OCI-LY1 (cell line): ENCODE measurements around the gene PSD4.

Experiments used
- H2AFZ ChIP-seq: fragments of 200-600 bp; sonication (generic), shearing (Covaris generic); 2 replicates; pipeline ENCODE4 v1.6.0; 2014; ENCODE audit warnings: antibody characterized with exemption, mild to moderate bottlenecking, low read length
- H3F3A ChIP-seq: fragments of 200-600 bp; sonication (generic), shearing (Covaris generic); 2 replicates; pipeline ENCODE4 v1.6.0; 2014; ENCODE audit warnings: mild to moderate bottlenecking, antibody characterized with exemption, low read length, moderate library complexity; ENCODE audit not compliant: insufficient read depth
- H3K27ac ChIP-seq: fragments of 200-600 bp; sonication (generic); 2 replicates; pipeline ENCODE4 v1.5.1; 2014; ENCODE audit warnings: low read length, mixed run types, mild to moderate bottlenecking, low read depth; ENCODE audit not compliant: poor library complexity, severe bottlenecking
- H3K27me3 ChIP-seq: fragments of 200-600 bp; sonication (generic); 2 replicates; pipeline ENCODE4 v1.6.0; 2014; ENCODE audit warnings: antibody characterized with exemption, mild to moderate bottlenecking, low read length, moderate library complexity; ENCODE audit not compliant: insufficient read depth
- H3K36me3 ChIP-seq: fragments of 200-600 bp; sonication (generic); 2 replicates; pipeline ENCODE4 v1.6.1; 2014; ENCODE audit warnings: mild to moderate bottlenecking, antibody characterized with exemption, low read length, moderate library complexity, mixed read lengths; ENCODE audit not compliant: insufficient read depth
- H3K4me1 ChIP-seq: fragments of 200-600 bp; sonication (generic); 2 replicates; pipeline ENCODE4 v1.5.1; 2014; ENCODE audit warnings: mild to moderate bottlenecking, low read length, moderate library complexity; ENCODE audit not compliant: insufficient read depth, severe bottlenecking
- H3K4me2 ChIP-seq: fragments of 200-600 bp; sonication (generic), shearing (Covaris generic); 2 replicates; pipeline ENCODE4 v1.6.1; 2014; ENCODE audit warnings: low read length
- H3K4me3 ChIP-seq: fragments of 200-600 bp; sonication (generic); 2 replicates; pipeline ENCODE4 v1.5.1; 2014; ENCODE audit warnings: low read length, low read depth, mild to moderate bottlenecking, mixed read lengths; ENCODE audit not compliant: poor library complexity, severe bottlenecking
- H3K79me2 ChIP-seq: fragments of 200-600 bp; shearing (Covaris generic); 2 replicates; pipeline ENCODE4 v1.6.1; 2016; ENCODE audit warnings: mixed run types, low read length, mixed read lengths; ENCODE audit not compliant: insufficient read depth
- H3K9ac ChIP-seq: fragments of 200-600 bp; sonication (generic), shearing (Covaris generic); 2 replicates; pipeline ENCODE4 v1.6.1; 2014; ENCODE audit warnings: mild to moderate bottlenecking, low read length, mixed read lengths
- H3K9me2 ChIP-seq: fragments of 200-600 bp; sonication (generic), shearing (Covaris generic); 2 replicates; pipeline ENCODE4 v1.6.1; 2014; ENCODE audit warnings: low read depth, mild to moderate bottlenecking, low read length, mixed read lengths
- H3K9me3 ChIP-seq: fragments of 200-600 bp; shearing (Covaris generic); 2 replicates; pipeline ENCODE4 v1.6.1; 2014; ENCODE audit warnings: low read length, mixed read lengths
- H4K20me1 ChIP-seq: fragments of 200-600 bp; sonication (generic), shearing (Covaris generic); 2 replicates; pipeline ENCODE4 v1.6.0; 2016; ENCODE audit warnings: mild to moderate bottlenecking, low read length; ENCODE audit not compliant: insufficient read depth
- CTCF ChIP-seq: fragments of 200-600 bp; sonication (generic), shearing (Covaris generic); IDR thresholded peaks from 2 replicates; pipeline ENCODE4 v1.5.1; 2017; ENCODE audit warnings: mild to moderate bottlenecking, antibody characterized with exemption, low read length, moderate library complexity, mixed read lengths
- EZH2 ChIP-seq: fragments of 200-600 bp; sonication (generic), shearing (Covaris generic); IDR thresholded peaks from 2 replicates; pipeline ENCODE4 v1.8.0; 2017; ENCODE audit warnings: borderline replicate concordance, mixed run types, mild to moderate bottlenecking, antibody characterized with exemption, low read length, moderate library complexity, mixed read lengths

The PSD4 gene

DNA sequence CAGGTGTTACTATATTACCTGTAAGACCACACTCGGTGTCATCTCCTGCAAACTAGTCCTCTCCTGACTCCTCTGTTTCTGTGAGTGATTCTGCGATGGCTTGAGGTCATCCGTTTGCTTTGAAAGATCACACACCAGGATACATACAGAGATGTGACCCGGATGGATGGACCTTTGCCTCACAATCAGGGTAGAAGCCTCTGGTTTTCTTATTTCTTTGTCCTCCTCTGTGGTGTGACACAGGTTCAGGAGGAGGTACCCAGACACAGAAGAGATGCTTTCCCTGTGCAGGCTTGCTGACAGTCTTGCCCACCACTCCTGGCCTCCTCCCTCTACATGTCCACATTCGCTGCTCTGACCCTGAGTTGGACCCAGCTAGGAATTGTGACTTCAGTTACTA is 34.6 kb downstream of the PSD4 start:
- no peaks in the 10 kb centered on the region for H3K9me3 ChIP-seq
- no peaks in the 10 kb centered on the region for H3F3A ChIP-seq
- H3K36me3 ChIP-seq = no peaks in the 10 kb centered on the region
- H3K4me2 ChIP-seq = no peak overlapping the region
- no peaks in the 10 kb centered on the region for H3K27me3 ChIP-seq
- H3K9ac ChIP-seq = no peak overlapping the region
- H2AFZ ChIP-seq = no peak overlapping the region
- H3K79me2 ChIP-seq = no peaks in the 10 kb centered on the region
- no peaks in the 10 kb centered on the region for H4K20me1 ChIP-seq
- no peak overlapping the region for H3K4me3 ChIP-seq
- no peaks in the 10 kb centered on the region for H3K4me1 ChIP-seq
- H3K9me2 ChIP-seq = no peaks in the 10 kb centered on the region
- H3K27ac ChIP-seq = no peak overlapping the region
- no peak for TF ChIP-seq EZH2
- no peak for TF ChIP-seq CTCF

DNA sequence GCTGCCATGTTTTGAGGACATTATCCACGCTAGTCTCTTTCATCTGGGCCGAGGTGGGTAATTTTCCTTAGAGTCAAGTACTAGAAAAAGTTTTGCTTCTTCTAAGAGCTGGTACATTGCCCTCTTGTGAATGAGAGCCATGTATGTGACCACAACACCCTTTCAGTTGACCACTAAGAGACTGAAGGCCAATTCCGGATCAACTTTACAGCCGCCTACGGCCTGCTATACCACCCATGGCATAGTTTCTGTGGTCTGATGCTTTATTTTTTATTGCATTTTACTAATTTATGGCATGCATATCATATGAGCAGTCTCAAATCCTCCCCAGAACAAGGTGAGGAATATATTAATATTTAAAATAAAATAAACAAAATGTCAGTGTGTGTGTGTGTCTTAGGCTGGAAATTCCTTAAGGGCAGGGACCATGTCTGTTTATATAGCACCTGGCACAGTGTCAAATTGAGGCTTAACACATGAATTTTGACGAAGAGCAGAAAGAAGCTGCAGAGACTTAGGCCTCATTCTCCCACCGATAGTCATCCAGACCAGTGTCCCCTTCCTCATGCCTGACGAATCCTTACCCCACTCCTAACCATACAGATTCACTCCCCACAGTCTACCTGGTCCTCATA is 35.4 kb downstream of the PSD4 start:
- Histone ChIP-seq H3K36me3 (no peaks in the 10 kb centered on the region), H3K4me1 (no peaks in the 10 kb centered on the region), H3K4me2 (no peak overlapping the region), H3K27ac (no peak overlapping the region), H3K9ac (no peak overlapping the region), H3K9me2 (no peaks in the 10 kb centered on the region), H4K20me1 (no peaks in the 10 kb centered on the region), H3K79me2 (no peaks in the 10 kb centered on the region), H3K4me3 (no peak overlapping the region), H2AFZ (no peak overlapping the region), H3F3A (no peaks in the 10 kb centered on the region), H3K27me3 (no peaks in the 10 kb centered on the region), H3K9me3 (no peaks in the 10 kb centered on the region)
- TF ChIP-seq EZH2 = no peak
- TF ChIP-seq CTCF = no peak

GRCh38 chr2:113209646-113210171 is 35.9 kb downstream of the PSD4 start:
- Histone ChIP-seq H2AFZ (no peak overlapping the region), H3K4me2 (no peak overlapping the region), H3K9me3 (no peaks in the 10 kb centered on the region), H3K27me3 (no peaks in the 10 kb centered on the region), H3K36me3 (no peaks in the 10 kb centered on the region), H3K9ac (no peak overlapping the region), H4K20me1 (no peaks in the 10 kb centered on the region), H3K4me3 (no peak overlapping the region), H3K4me1 (no peaks in the 10 kb centered on the region), H3K79me2 (no peaks in the 10 kb centered on the region), H3K9me2 (no peaks in the 10 kb centered on the region), H3K27ac (no peak overlapping the region), H3F3A (no peaks in the 10 kb centered on the region)
- no peak for TF ChIP-seq CTCF
- TF ChIP-seq EZH2 = no peak
